Activated naive CD8-positive, alpha-beta T cell treated with anti-CD3 and anti-CD28 coated beads for 36 hours (primary cell): ENCODE measurements around the gene DNMT3A. TPM values are rescaled to one million over a fixed set of nuclear protein-coding genes. Genes with fewer than 3 reads are reported as not detected.
"Not testable (repeated sequence)": the region's sequence is repeated elsewhere in the genome, so short reads cannot be mapped to it uniquely, and the experiment has no call there.

Experiments used
- DNase-seq: peaks from one replicate; pipeline ENCODE4 v3.0.0; 2021
- H3K27ac Mint-ChIP-seq: one replicate; pipeline ENCODE4 v1.8.0; 2022; ENCODE audit warnings: mild to moderate bottlenecking, moderate library complexity, mixed read lengths
- H3K27me3 Mint-ChIP-seq: one replicate; pipeline ENCODE4 v1.8.0; 2022; ENCODE audit warnings: mild to moderate bottlenecking, mixed read lengths
- H3K36me3 Mint-ChIP-seq: one replicate; pipeline ENCODE4 v1.8.0; 2021; ENCODE audit warnings: mild to moderate bottlenecking, mixed read lengths
- H3K4me1 Mint-ChIP-seq: one replicate; pipeline ENCODE4 v1.8.0; 2021; ENCODE audit warnings: mixed read lengths
- H3K4me3 Mint-ChIP-seq: one replicate; pipeline ENCODE4 v1.8.0; 2022; ENCODE audit warnings: mild to moderate bottlenecking, moderate library complexity, mixed read lengths
- H3K9me3 Mint-ChIP-seq: one replicate; pipeline ENCODE4 v1.8.0; 2022; ENCODE audit warnings: mixed read lengths
- total RNA-seq, 2 experiments: library from RNA; stranded (reverse); gene quantifications; one replicate each; pipeline ENCODE4 v1.2.3, GENCODE V29; 2021

The DNMT3A gene
- total RNA-seq, 2 experiments from 2014 or later = 90.7 to 92.2 TPM

GRCh38 chr2:25218100-25218499 lies 123.6 kb downstream of the DNMT3A start:
- Mint-ChIP-seq H3K9me3 (no peaks in the 10 kb centered on the region), H3K27ac (no peak overlapping the region), H3K4me1 (peaks cover 7% of the 10 kb centered on the region), H3K27me3 (no peaks in the 10 kb centered on the region), H3K4me3 (no peak overlapping the region), H3K36me3 (no peaks in the 10 kb centered on the region)
- no peak for DNase-seq

GRCh38 chr2:25215948-25216679 lies 125.6 kb downstream of the DNMT3A start:
- H3K4me3 Mint-ChIP-seq = peak overlapping the region; percentile 71
- no peaks in the 10 kb centered on the region for H3K9me3 Mint-ChIP-seq
- H3K4me1 Mint-ChIP-seq = peaks cover 10% of the 10 kb centered on the region
- no peaks in the 10 kb centered on the region for H3K27me3 Mint-ChIP-seq
- H3K36me3 Mint-ChIP-seq = no peaks in the 10 kb centered on the region
- peak overlapping the region; percentile 78 for H3K27ac Mint-ChIP-seq
- peak; percentile 92 for DNase-seq

- Mint-ChIP-seq H3K4me1 (peaks cover 18% of the 10 kb centered on the region), H3K27me3 (no peaks in the 10 kb centered on the region), H3K27ac (peak overlapping the region; percentile 78), H3K36me3 (no peaks in the 10 kb centered on the region), H3K4me3 (peak overlapping the region; percentile 69), H3K9me3 (no peaks in the 10 kb centered on the region)
- DNase-seq = no peak
Measured at GRCh38 chr2:25215232-25215631, 126.5 kb downstream of the DNMT3A start.

- H3K27ac Mint-ChIP-seq = no peak overlapping the region
Measured at GRCh38 chr2:25213229-25213628, 128.5 kb downstream of the DNMT3A start.

GRCh38 chr2:25210923-25211322 lies 130.8 kb downstream of the DNMT3A start:
- H3K4me3 Mint-ChIP-seq, H3K9me3 Mint-ChIP-seq, H3K36me3 Mint-ChIP-seq, H3K27me3 Mint-ChIP-seq, DNase-seq: not testable (repeated sequence)
- peak overlapping the region; percentile 7 for H3K27ac Mint-ChIP-seq
- H3K4me1 Mint-ChIP-seq = peaks cover 50% of the 10 kb centered on the region

More at GRCh38 chr2:25213229-25213628, 128.5 kb downstream of the DNMT3A start:
- Mint-ChIP-seq H3K36me3 (no peaks in the 10 kb centered on the region), H3K4me1 (peaks cover 34% of the 10 kb centered on the region), H3K27me3 (no peaks in the 10 kb centered on the region), H3K4me3 (no peak overlapping the region), H3K9me3 (no peaks in the 10 kb centered on the region)
- no peak for DNase-seq

GRCh38 chr2:25207078-25207545 lies 134.6 kb downstream of the DNMT3A start:
- peaks cover 55% of the 10 kb centered on the region for H3K4me1 Mint-ChIP-seq

GRCh38 chr2:25204190-25204838 lies 137.4 kb downstream of the DNMT3A start:
- peak; percentile 42 for DNase-seq
- no peak overlapping the region for H3K4me3 Mint-ChIP-seq
- peaks cover 39% of the 10 kb centered on the region for H3K4me1 Mint-ChIP-seq
- no peaks in the 10 kb centered on the region for H3K36me3 Mint-ChIP-seq
- H3K9me3 Mint-ChIP-seq = no peaks in the 10 kb centered on the region
- no peak overlapping the region for H3K27ac Mint-ChIP-seq
- H3K27me3 Mint-ChIP-seq = no peaks in the 10 kb centered on the region

More at GRCh38 chr2:25207078-25207545, 134.6 kb downstream of the DNMT3A start:
- H3K27me3 Mint-ChIP-seq = no peaks in the 10 kb centered on the region
- peak overlapping the region; percentile 50 for H3K27ac Mint-ChIP-seq
- no peak overlapping the region for H3K4me3 Mint-ChIP-seq
- no peak for DNase-seq
- no peaks in the 10 kb centered on the region for H3K9me3 Mint-ChIP-seq
- no peaks in the 10 kb centered on the region for H3K36me3 Mint-ChIP-seq

GRCh38 chr2:25202275-25202674 lies 139.4 kb downstream of the DNMT3A start:
- peaks cover 23% of the 10 kb centered on the region for H3K4me1 Mint-ChIP-seq
- no peak overlapping the region for H3K27ac Mint-ChIP-seq
- no peaks in the 10 kb centered on the region for H3K36me3 Mint-ChIP-seq
- no peaks in the 10 kb centered on the region for H3K27me3 Mint-ChIP-seq
- no peak for DNase-seq
- H3K4me3 Mint-ChIP-seq = no peak overlapping the region
- no peaks in the 10 kb centered on the region for H3K9me3 Mint-ChIP-seq

GRCh38 chr2:25201794-25202193 lies 139.9 kb downstream of the DNMT3A start:
- Mint-ChIP-seq H3K9me3 (no peaks in the 10 kb centered on the region), H3K27me3 (no peaks in the 10 kb centered on the region), H3K4me1 (peaks cover 19% of the 10 kb centered on the region), H3K4me3 (no peak overlapping the region), H3K27ac (no peak overlapping the region), H3K36me3 (no peaks in the 10 kb centered on the region)
- no peak for DNase-seq

- no peaks in the 10 kb centered on the region for H3K27me3 Mint-ChIP-seq
- DNase-seq = no peak
- H3K27ac Mint-ChIP-seq = no peak overlapping the region
- H3K36me3 Mint-ChIP-seq = no peaks in the 10 kb centered on the region
- H3K4me1 Mint-ChIP-seq = peaks cover 14% of the 10 kb centered on the region
- H3K9me3 Mint-ChIP-seq = no peaks in the 10 kb centered on the region
- no peak overlapping the region for H3K4me3 Mint-ChIP-seq
Measured at GRCh38 chr2:25201265-25201664, 140.5 kb downstream of the DNMT3A start.

GRCh38 chr2:25198576-25198975 lies 143.1 kb downstream of the DNMT3A start:
- H3K9me3 Mint-ChIP-seq = no peaks in the 10 kb centered on the region
- no peaks in the 10 kb centered on the region for H3K27me3 Mint-ChIP-seq
- H3K4me3 Mint-ChIP-seq = no peak overlapping the region
- H3K27ac Mint-ChIP-seq = no peak overlapping the region
- H3K36me3 Mint-ChIP-seq = no peaks in the 10 kb centered on the region
- no peak for DNase-seq
- H3K4me1 Mint-ChIP-seq = peaks cover 11% of the 10 kb centered on the region

- H3K9me3 Mint-ChIP-seq = no peaks in the 10 kb centered on the region
- H3K27me3 Mint-ChIP-seq = no peaks in the 10 kb centered on the region
- peaks cover 9% of the 10 kb centered on the region for H3K4me1 Mint-ChIP-seq
- H3K4me3 Mint-ChIP-seq = no peak overlapping the region
- H3K27ac Mint-ChIP-seq = no peak overlapping the region
- no peak for DNase-seq
- H3K36me3 Mint-ChIP-seq = no peaks in the 10 kb centered on the region
Measured at GRCh38 chr2:25198209-25198525, 143.6 kb downstream of the DNMT3A start.

GRCh38 chr2:25197336-25198208 lies 144.2 kb downstream of the DNMT3A start:
- H3K9me3 Mint-ChIP-seq = no peaks in the 10 kb centered on the region
- H3K36me3 Mint-ChIP-seq = no peaks in the 10 kb centered on the region
- peaks cover 9% of the 10 kb centered on the region for H3K4me1 Mint-ChIP-seq
- no peak overlapping the region for H3K4me3 Mint-ChIP-seq
- H3K27ac Mint-ChIP-seq = no peak overlapping the region
- no peak for DNase-seq
- H3K27me3 Mint-ChIP-seq = no peaks in the 10 kb centered on the region

- no peak for DNase-seq
- no peak overlapping the region for H3K27ac Mint-ChIP-seq
- no peaks in the 10 kb centered on the region for H3K9me3 Mint-ChIP-seq
- H3K4me1 Mint-ChIP-seq = no peaks in the 10 kb centered on the region
- H3K36me3 Mint-ChIP-seq = no peaks in the 10 kb centered on the region
- H3K4me3 Mint-ChIP-seq = no peak overlapping the region
- no peaks in the 10 kb centered on the region for H3K27me3 Mint-ChIP-seq
Measured at GRCh38 chr2:25194576-25195122, 147.1 kb downstream of the DNMT3A start.

- H3K36me3 Mint-ChIP-seq = no peaks in the 10 kb centered on the region
- H3K4me1 Mint-ChIP-seq = no peaks in the 10 kb centered on the region
- H3K4me3 Mint-ChIP-seq = no peak overlapping the region
- H3K27me3 Mint-ChIP-seq = no peaks in the 10 kb centered on the region
- no peak overlapping the region for H3K27ac Mint-ChIP-seq
- H3K9me3 Mint-ChIP-seq = no peaks in the 10 kb centered on the region
- no peak for DNase-seq
Measured at GRCh38 chr2:25190536-25190935, 151.2 kb downstream of the DNMT3A start.
